Renal pelvis (tissue), 4 donors: Measurements from ENCODE around the gene IRAK2. TPM values are rescaled to one million over a fixed set of nuclear protein-coding genes. Genes with fewer than 3 reads are reported as not detected.
"Not testable (repeated sequence)": the region's sequence is repeated elsewhere in the genome, so short reads cannot be mapped to it uniquely, and the experiment has no call there.

Experiments
- DNase-seq: peaks from one replicate; pipeline ENCODE4 v3.0.0-alpha.2; 2013
- polyA plus RNA-seq, 3 donors: library from polyadenylated mRNA; unstranded; fragments of 120-200 nt; gene quantifications; one replicate each; pipeline ENCODE4 v1.2.1, GENCODE V29; 2013; ENCODE audit not compliant: insufficient read length in 3 of 3

Gene IRAK2
- polyA plus RNA-seq, 3 donors, result 0.71 to 0.89 (median 0.88) TPM

- no peak for DNase-seq
These were observed 4.4 kb upstream of the IRAK2 start for GRCh38 chr3:10160346-10160745.

- DNase-seq, result no peak
These were observed 3.8 kb upstream of the IRAK2 start for GRCh38 chr3:10160925-10161324.

GRCh38 chr3:10162185-10162584, 2.5 kb upstream of the IRAK2 start:
- DNase-seq, result no peak

GRCh38 chr3:10164201-10164545, 546 bp upstream of the IRAK2 start:
- not testable (repeated sequence) for DNase-seq

GRCh38 chr3:10166213-10166604, 1.5 kb downstream of the IRAK2 start:
- DNase-seq, result no peak

- no peak for DNase-seq
These were observed 4.3 kb downstream of the IRAK2 start for GRCh38 chr3:10169000-10169496.

- DNase-seq, result no peak
These were observed 6.3 kb downstream of the IRAK2 start for GRCh38 chr3:10170915-10171478.

- no peak for DNase-seq
These were observed 8.6 kb downstream of the IRAK2 start for GRCh38 chr3:10173095-10173925.

- no peak for DNase-seq
These were observed 9.3 kb downstream of the IRAK2 start for GRCh38 chr3:10173926-10174435.

GRCh38 chr3:10175334-10175733, 10.6 kb downstream of the IRAK2 start:
- DNase-seq, result not testable (repeated sequence)

- not testable (repeated sequence) for DNase-seq
These were observed 11.4 kb downstream of the IRAK2 start for GRCh38 chr3:10176150-10176549.

GRCh38 chr3:10177737-10178136, 13.0 kb downstream of the IRAK2 start:
- DNase-seq, result no peak

- DNase-seq, result no peak
These were observed 14.2 kb downstream of the IRAK2 start for GRCh38 chr3:10178892-10179291.

GRCh38 chr3:10180289-10180688, 15.6 kb downstream of the IRAK2 start:
- DNase-seq, result no peak

GRCh38 chr3:10180738-10181295, 16.1 kb downstream of the IRAK2 start:
- no peak for DNase-seq

GRCh38 chr3:10182950-10183349, 18.2 kb downstream of the IRAK2 start:
- no peak for DNase-seq

- DNase-seq, result no peak
These were observed 19.5 kb downstream of the IRAK2 start for GRCh38 chr3:10184250-10184649.

GRCh38 chr3:10185804-10186762, 21.4 kb downstream of the IRAK2 start:
- DNase-seq, result no peak

GRCh38 chr3:10187290-10187876, 22.7 kb downstream of the IRAK2 start:
- no peak for DNase-seq

- DNase-seq, result no peak
These were observed 23.2 kb downstream of the IRAK2 start for GRCh38 chr3:10187944-10188343.

- no peak for DNase-seq
These were observed 24.3 kb downstream of the IRAK2 start for GRCh38 chr3:10188804-10189556.
